Activated CD8-positive, alpha-beta T cell treated with anti-CD3 and anti-CD28 coated beads for 36 hours (primary cell): ENCODE results near the gene EVI5L. TPM values are rescaled to one million over a fixed set of nuclear protein-coding genes. Genes with fewer than 3 reads are reported as not detected.

Experiments used
- ATAC-seq: fragments of 200-7000 bp; cut with Tn5 transposase; one replicate; pipeline ENCODE4 v1.10.0; 2021; ENCODE audit warnings: mild to moderate bottlenecking, moderate library complexity
- CTCF ChIA-PET: fragments of 350-600 bp; sonication (Branson Sonifier 250); formaldehyde crosslinking; loops from one replicate; lab custom pipeline; 2021; ENCODE audit warnings: antibody characterized with exemption; lab: Charles Lee
- POLR2A ChIA-PET: fragments of 350-600 bp; sonication (Branson Sonifier 250); formaldehyde crosslinking; loops from one replicate; lab custom pipeline; 2021; ENCODE audit warnings: antibody characterized with exemption; lab: Charles Lee
- DNase-seq: peaks from one replicate; pipeline ENCODE4 v3.0.0-alpha.2; 2020
- H3K27ac Mint-ChIP-seq: one replicate; pipeline ENCODE4 v1.8.0; 2021; ENCODE audit warnings: mild to moderate bottlenecking, mixed read lengths
- H3K27me3 Mint-ChIP-seq: one replicate; pipeline ENCODE4 v1.8.0; 2021; ENCODE audit warnings: mixed read lengths
- H3K36me3 Mint-ChIP-seq: one replicate; pipeline ENCODE4 v1.8.0; 2021; ENCODE audit warnings: low read depth, mixed read lengths
- H3K4me1 Mint-ChIP-seq: one replicate; pipeline ENCODE4 v1.8.0; 2021; ENCODE audit warnings: low read depth, mixed read lengths
- H3K4me3 Mint-ChIP-seq: one replicate; pipeline ENCODE4 v1.8.0; 2021; ENCODE audit warnings: mild to moderate bottlenecking, moderate library complexity, mixed read lengths
- H3K9me3 Mint-ChIP-seq: one replicate; pipeline ENCODE4 v1.8.0; 2021; ENCODE audit warnings: mixed read lengths
- intact Hi-C: fragments of 100-400 bp; cut with micrococcal nuclease; formaldehyde crosslinking; loops from one replicate; pipeline ENCODE4 v1.10.0; 2022
- total RNA-seq, 2 experiments: library from RNA; stranded (reverse); gene quantifications; one replicate each; pipeline ENCODE4 v1.2.3, GENCODE V29; 2021
- TF ChIP-seq, protein P1 (sequence below): fragments of 200-600 bp; IDR thresholded peaks from one replicate; pipeline ENCODE4 v1.8.0; 2022; ENCODE audit warnings: antibody characterized with exemption, mild to moderate bottlenecking

EVI5L gene
- total RNA-seq, 2 experiments from 2014 or later: 3.4 to 3.9 TPM

DNA sequence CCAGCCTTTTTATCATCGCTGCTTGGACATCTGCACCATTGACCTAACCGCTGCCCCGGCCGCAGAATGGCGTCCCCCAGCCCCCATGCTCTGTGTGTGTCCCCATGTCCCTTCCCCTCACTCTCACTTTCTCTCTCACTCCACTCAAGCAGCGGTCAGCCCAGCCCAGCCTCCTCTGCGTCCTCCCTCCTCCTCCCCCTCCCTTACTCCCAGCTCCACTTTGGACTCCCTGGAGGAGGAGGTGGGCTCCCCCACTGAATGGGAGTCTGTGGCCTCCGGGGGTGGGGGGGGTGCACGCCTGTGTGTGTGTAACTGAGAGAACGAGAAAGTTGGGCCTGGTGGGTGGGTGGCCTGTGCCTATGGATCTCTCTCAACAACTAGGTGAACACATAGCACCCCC, 75.8 kb downstream of the EVI5L start:
- intact Hi-C loops: no loop called here
- ATAC-seq (no peak), DNase-seq (no peak)
- peak overlapping the region; percentile 89 for H3K4me3 Mint-ChIP-seq
- peaks cover 18% of the 10 kb centered on the region for H3K4me1 Mint-ChIP-seq
- no peaks in the 10 kb centered on the region for H3K27me3 Mint-ChIP-seq
- ChIA-PET POLR2A (interaction anchor here (0.5 to 1.1 kb wide), 3 partner anchors 9 to 449 kb away, joined by 3 to 4 read pairs (median 3); no protein-coding TSS in a partner anchor), CTCF (no interaction called here)
- TF ChIP-seq, protein P1, sequence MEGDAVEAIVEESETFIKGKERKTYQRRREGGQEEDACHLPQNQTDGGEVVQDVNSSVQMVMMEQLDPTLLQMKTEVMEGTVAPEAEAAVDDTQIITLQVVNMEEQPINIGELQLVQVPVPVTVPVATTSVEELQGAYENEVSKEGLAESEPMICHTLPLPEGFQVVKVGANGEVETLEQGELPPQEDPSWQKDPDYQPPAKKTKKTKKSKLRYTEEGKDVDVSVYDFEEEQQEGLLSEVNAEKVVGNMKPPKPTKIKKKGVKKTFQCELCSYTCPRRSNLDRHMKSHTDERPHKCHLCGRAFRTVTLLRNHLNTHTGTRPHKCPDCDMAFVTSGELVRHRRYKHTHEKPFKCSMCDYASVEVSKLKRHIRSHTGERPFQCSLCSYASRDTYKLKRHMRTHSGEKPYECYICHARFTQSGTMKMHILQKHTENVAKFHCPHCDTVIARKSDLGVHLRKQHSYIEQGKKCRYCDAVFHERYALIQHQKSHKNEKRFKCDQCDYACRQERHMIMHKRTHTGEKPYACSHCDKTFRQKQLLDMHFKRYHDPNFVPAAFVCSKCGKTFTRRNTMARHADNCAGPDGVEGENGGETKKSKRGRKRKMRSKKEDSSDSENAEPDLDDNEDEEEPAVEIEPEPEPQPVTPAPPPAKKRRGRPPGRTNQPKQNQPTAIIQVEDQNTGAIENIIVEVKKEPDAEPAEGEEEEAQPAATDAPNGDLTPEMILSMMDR: no peak
- H3K27ac Mint-ChIP-seq: peak overlapping the region; percentile 47
- H3K9me3 Mint-ChIP-seq: no peaks in the 10 kb centered on the region
- H3K36me3 Mint-ChIP-seq: peaks cover 20% of the 10 kb centered on the region

DNA sequence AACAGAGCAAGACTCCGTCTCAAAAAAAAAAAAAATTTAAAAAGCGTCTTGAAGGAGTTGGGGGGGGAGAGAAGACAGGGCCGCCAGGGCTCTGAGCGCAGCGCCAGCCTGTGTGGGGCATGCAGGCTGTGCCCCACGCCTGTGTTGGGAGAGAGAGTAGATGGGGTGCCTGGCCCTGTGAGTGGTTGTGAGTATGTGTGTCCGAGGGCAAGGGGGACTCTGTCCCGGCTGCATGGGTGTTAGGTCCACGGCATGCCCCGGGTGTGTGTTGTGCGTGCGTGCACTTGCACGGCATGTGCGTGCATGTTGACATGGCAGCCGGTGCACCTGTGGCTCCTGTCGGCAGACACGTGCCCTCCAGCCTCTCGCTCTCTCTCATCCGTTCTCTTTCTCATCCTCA, 77.1 kb downstream of the EVI5L start:
- ChIA-PET CTCF (no interaction called here), POLR2A (interaction anchor here (2.7 kb wide), 1 partner anchor 11 kb away, joined by 13 read pairs; no protein-coding TSS in a partner anchor)
- DNase-seq (no peak), ATAC-seq (no peak)
- H3K36me3 Mint-ChIP-seq: peaks cover 29% of the 10 kb centered on the region
- H3K4me1 Mint-ChIP-seq: peaks cover 18% of the 10 kb centered on the region
- H3K9me3 Mint-ChIP-seq: no peaks in the 10 kb centered on the region
- H3K27ac Mint-ChIP-seq: no peak overlapping the region
- intact Hi-C loops: no loop called here
- TF ChIP-seq, protein P1: no peak
- H3K27me3 Mint-ChIP-seq: no peaks in the 10 kb centered on the region
- no peak overlapping the region for H3K4me3 Mint-ChIP-seq

DNA sequence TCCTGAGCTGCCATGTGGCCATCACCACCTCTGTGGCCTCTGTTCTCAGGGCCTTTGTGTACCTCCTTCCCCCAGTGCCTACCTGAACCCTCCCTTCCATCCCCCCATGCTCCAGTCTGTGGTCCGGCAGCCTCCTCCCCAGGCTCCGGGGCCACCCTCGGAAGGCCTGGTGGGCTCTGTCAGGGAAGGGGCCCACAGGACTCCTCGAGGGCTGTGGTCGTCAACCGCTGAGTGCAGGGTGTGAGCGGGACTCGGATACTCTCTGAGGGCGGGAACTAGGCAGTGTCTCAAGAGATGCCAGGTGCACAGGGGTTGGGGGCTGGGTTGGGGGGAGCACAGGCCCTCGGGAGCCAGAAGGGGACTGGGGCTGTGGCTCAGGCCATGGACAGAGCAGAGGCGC, 77.5 kb downstream of the EVI5L start:
- CTCF ChIA-PET: interaction anchor here (1.4 kb wide), 1 partner anchor 13 kb away, joined by 4 read pairs; the partner anchor contains the start of gene SNAPC2
- no peaks in the 10 kb centered on the region for H3K27me3 Mint-ChIP-seq

DNA sequence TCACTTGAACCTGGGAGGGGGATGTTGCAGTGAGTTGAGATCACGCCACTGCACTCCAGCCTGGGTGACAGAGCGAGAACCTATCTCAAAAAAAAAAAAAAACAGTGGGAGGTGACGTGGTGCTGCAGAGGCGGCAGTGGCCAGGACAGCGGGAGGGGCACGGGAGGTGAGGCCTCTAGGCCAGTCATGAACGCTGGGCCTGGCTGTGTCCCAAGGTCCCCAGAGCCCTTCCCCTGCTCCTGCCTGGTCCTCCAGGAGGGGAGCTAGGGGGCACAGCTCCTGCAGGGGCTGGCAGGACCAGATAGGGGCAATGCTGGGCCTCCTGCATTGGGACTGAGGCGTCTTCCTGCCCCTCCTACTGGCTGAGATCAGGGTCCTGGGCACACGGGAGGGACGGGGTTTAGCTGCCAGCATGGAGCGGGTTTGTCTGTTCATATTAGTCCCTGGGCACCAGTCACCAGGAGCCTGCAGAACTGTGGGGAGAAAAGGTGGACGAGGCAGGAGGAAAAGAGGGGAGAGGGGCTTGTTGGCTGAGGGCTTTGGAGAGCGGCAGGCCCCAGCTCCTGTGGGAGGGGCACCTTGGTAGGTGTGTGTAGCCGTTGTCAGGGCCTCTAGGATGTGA, 78.2 kb downstream of the EVI5L start:
- H3K27ac Mint-ChIP-seq: no peak overlapping the region
- TF ChIP-seq, protein P1: no peak
- POLR2A ChIA-PET: interaction anchor here (0.8 to 2.7 kb wide), 2 partner anchors 9 to 391 kb away, joined by 3 to 13 read pairs; no protein-coding TSS in a partner anchor
- ATAC-seq (no peak), DNase-seq (no peak)
- H3K4me1 Mint-ChIP-seq: peaks cover 15% of the 10 kb centered on the region
- H3K4me3 Mint-ChIP-seq: no peak overlapping the region
- intact Hi-C loops: no loop called here
- CTCF ChIA-PET: interaction anchor here (1.0 to 1.4 kb wide), 2 partner anchors 10 to 12 kb away, joined by 4 read pairs; partner anchors contain the start of gene SNAPC2
- H3K27me3 Mint-ChIP-seq: no peaks in the 10 kb centered on the region
- peaks cover 34% of the 10 kb centered on the region for H3K36me3 Mint-ChIP-seq
- no peaks in the 10 kb centered on the region for H3K9me3 Mint-ChIP-seq

More for the DNA sequence above, 77.5 kb downstream of the EVI5L start:
- TF ChIP-seq, protein P1: no peak
- Mint-ChIP-seq H3K4me3 (no peak overlapping the region), H3K9me3 (no peaks in the 10 kb centered on the region), H3K27ac (no peak overlapping the region), H3K36me3 (peaks cover 29% of the 10 kb centered on the region), H3K4me1 (peaks cover 17% of the 10 kb centered on the region)
- POLR2A ChIA-PET: interaction anchor here (2.7 kb wide), 1 partner anchor 10 kb away, joined by 13 read pairs; no protein-coding TSS in a partner anchor
- ATAC-seq (no peak), DNase-seq (no peak)
- intact Hi-C loops: no loop called here
